Prostate gland (tissue), 2 donors: ENCODE data around the gene DDI2.

ENCODE experiments used
- CTCF ChIP-seq, 4 experiments: fragments of 200-600 bp in 2 of 4; fragments of 450-650 bp in 2 of 4; sonication (generic) in 2 of 4; IDR thresholded peaks; 1 replicate in 3 of 4; 2 replicates in 1 of 4; pipeline ENCODE4 v1.5.1; 2016 to 2019; ENCODE audit warnings: antibody characterized with exemption in 4 of 4, mild to moderate bottlenecking in 2 of 4, moderate library complexity in 2 of 4
- POLR2A ChIP-seq: fragments of 450-650 bp; IDR thresholded peaks from one replicate; pipeline ENCODE4 v1.6.1; 2016; ENCODE audit warnings: antibody characterized with exemption, mild to moderate bottlenecking

- TF ChIP-seq POLR2A (no peak), CTCF (IDR thresholded peaks at IDR 0.05) (no peak)
These were observed 68.6 kb downstream of the DDI2 start for GRCh38 chr1:15685820-15686219.
